Hematopoietic multipotent progenitor cell treated with erythropoietin and hydrocortisone succinate and interleukin-3 and kit ligand, for 15 days (in vitro differentiated cells): ENCODE measurements around the gene MFSD11.
"Not testable (repeated sequence)": the region's sequence is repeated elsewhere in the genome, so short reads cannot be mapped to it uniquely, and the experiment has no call there.

Experiments used
- DNase-seq: peaks from one replicate; pipeline ENCODE4 v3.0.0-alpha.2; 2015; ENCODE audit warnings: low spot score

MFSD11 gene

GRCh38 chr17:76737676-76738467 lies at the start of gene MFSD11:
Gene MFSD11 (plus strand): TSS chr17:76738119. CDS start chr17:76738353, 234 bp downstream.
- peak; percentile 93 for DNase-seq

GRCh38 chr17:76688165-76688622 lies 49.7 kb upstream of the MFSD11 start:
- DNase-seq = no peak

- no peak for DNase-seq
These were observed 48.1 kb upstream of the MFSD11 start for GRCh38 chr17:76689859-76690258.

GRCh38 chr17:76690596-76691280 lies 47.2 kb upstream of the MFSD11 start:
- DNase-seq = no peak

GRCh38 chr17:76691379-76692191 lies 46.3 kb upstream of the MFSD11 start:
- no peak for DNase-seq

GRCh38 chr17:76695059-76695831 lies 42.7 kb upstream of the MFSD11 start:
- DNase-seq = no peak

GRCh38 chr17:76696763-76697701 lies 40.9 kb upstream of the MFSD11 start:
- no peak for DNase-seq

GRCh38 chr17:76697702-76698465 lies 40.0 kb upstream of the MFSD11 start:
- no peak for DNase-seq

GRCh38 chr17:76698466-76698977 lies 39.4 kb upstream of the MFSD11 start:
- not testable (repeated sequence) for DNase-seq

- DNase-seq = no peak
These were observed 37.7 kb upstream of the MFSD11 start for GRCh38 chr17:76700270-76700616.

- DNase-seq = no peak
These were observed 37.1 kb upstream of the MFSD11 start for GRCh38 chr17:76700617-76701470.

GRCh38 chr17:76701471-76701967 lies 36.4 kb upstream of the MFSD11 start:
- DNase-seq = no peak

- peak; percentile 26 for DNase-seq
These were observed 35.8 kb upstream of the MFSD11 start for GRCh38 chr17:76702076-76702475.

GRCh38 chr17:76702941-76703637 lies 34.8 kb upstream of the MFSD11 start:
- no peak for DNase-seq

- DNase-seq = no peak
These were observed 33.1 kb upstream of the MFSD11 start for GRCh38 chr17:76704805-76705204.

GRCh38 chr17:76706817-76707216 lies 31.1 kb upstream of the MFSD11 start:
- no peak for DNase-seq

GRCh38 chr17:76707985-76708807 lies 29.7 kb upstream of the MFSD11 start:
- DNase-seq = no peak
